ENCODE results near the gene GRIN2A. TPM values are rescaled to one million over a fixed set of nuclear protein-coding genes. Genes with fewer than 3 reads are reported as not detected.

The GRIN2A gene
- polyA plus RNA-seq, 1 donor (not counting 4 experiments of a cell fraction or from before 2014, with no cell fraction given), result 0.01 TPM

GRCh38 chr16:9864461-9864860 lies 317.8 kb downstream of the GRIN2A start:
- Histone ChIP-seq H4K20me1 (ENCODE audit: control insufficient read depth, extremely low read depth, insufficient read depth, low read length) (no peaks in the 10 kb centered on the region), H3K4me2 (ENCODE audit: control insufficient read depth, extremely low read depth, insufficient read depth, low read depth, low read length) (no peak overlapping the region), H2AFZ (ENCODE audit: control insufficient read depth, low read length) (no peak overlapping the region), H3K27ac (ENCODE audit: control insufficient read depth, insufficient read depth, low read length) (no peak overlapping the region), H3K4me1 (ENCODE audit: control insufficient read depth, extremely low read depth, insufficient read depth, low read length) (peaks cover 25% of the 10 kb centered on the region), H3K4me3 (ENCODE audit: control insufficient read depth in 2 of 3, extremely low read depth in 1 of 3, insufficient read depth in 2 of 3, low read depth in 1 of 3, low read length in 3 of 3) (no peak overlapping the region), H3K36me3 (ENCODE audit: control insufficient read depth in 2 of 2, extremely low read depth in 1 of 2, insufficient read depth in 2 of 2, low read length in 2 of 2) (no peaks in the 10 kb centered on the region), H3K9ac (ENCODE audit: control insufficient read depth, extremely low read depth, insufficient read depth, low read length) (no peak overlapping the region), H3K79me2 (ENCODE audit: control insufficient read depth, insufficient read depth, low read length) (no peaks in the 10 kb centered on the region), H3K9me3 (ENCODE audit: control insufficient read depth, low read depth, low read length) (no peaks in the 10 kb centered on the region), H3K27me3 (ENCODE audit: control insufficient read depth, extremely low read depth, insufficient read depth, low read length) (no peaks in the 10 kb centered on the region), H3K9me1 (ENCODE audit: control insufficient read depth, extremely low read depth, insufficient read depth, low read length) (no peaks in the 10 kb centered on the region)
- FAIRE-seq, result no peak
- DNase-seq (ENCODE audit: low read depth, low spot score), result no peak
- dilution Hi-C loops (cut with MboI; ENCODE audit: extremely low pct_ligation_motif_present, low sequenced_read_pairs), result no loop called here
- TF ChIP-seq EZH2 (IDR thresholded peaks at IDR 0.05; ENCODE audit: low read length), result no peak
- no peak for TF ChIP-seq CTCF (optimal IDR thresholded peaks at IDR 0.05 in 1 of 3, IDR thresholded peaks at IDR 0.05 in 1 of 3, conservative IDR thresholded peaks at IDR 0.05 in 1 of 3; ENCODE audit: extremely low read depth in 1 of 3, insufficient read depth in 2 of 3, low read length in 3 of 3)

GRCh38 chr16:9862327-9862726 lies 319.9 kb downstream of the GRIN2A start:
- no peaks in the 10 kb centered on the region for H3K79me2 ChIP-seq (ENCODE audit: control insufficient read depth, insufficient read depth, low read length)
- no peaks in the 10 kb centered on the region for H3K36me3 ChIP-seq (ENCODE audit: control insufficient read depth in 2 of 2, extremely low read depth in 1 of 2, insufficient read depth in 2 of 2, low read length in 2 of 2)
- no peak overlapping the region for H3K4me2 ChIP-seq (ENCODE audit: control insufficient read depth, extremely low read depth, insufficient read depth, low read depth, low read length)
- H3K9me3 ChIP-seq (ENCODE audit: control insufficient read depth, low read depth, low read length), result no peaks in the 10 kb centered on the region
- no peaks in the 10 kb centered on the region for H3K27me3 ChIP-seq (ENCODE audit: control insufficient read depth, extremely low read depth, insufficient read depth, low read length)
- no peaks in the 10 kb centered on the region for H3K9me1 ChIP-seq (ENCODE audit: control insufficient read depth, extremely low read depth, insufficient read depth, low read length)
- DNase-seq (ENCODE audit: low read depth, low spot score) (no peak), FAIRE-seq (no peak)
- H3K9ac ChIP-seq (ENCODE audit: control insufficient read depth, extremely low read depth, insufficient read depth, low read length), result no peak overlapping the region
- H3K27ac ChIP-seq (ENCODE audit: control insufficient read depth, insufficient read depth, low read length), result no peak overlapping the region
- H3K4me1 ChIP-seq (ENCODE audit: control insufficient read depth, extremely low read depth, insufficient read depth, low read length), result peaks cover 8% of the 10 kb centered on the region
- TF ChIP-seq EZH2 (IDR thresholded peaks at IDR 0.05; ENCODE audit: low read length), result no peak
- H4K20me1 ChIP-seq (ENCODE audit: control insufficient read depth, extremely low read depth, insufficient read depth, low read length), result no peaks in the 10 kb centered on the region
- dilution Hi-C loops (cut with MboI; ENCODE audit: extremely low pct_ligation_motif_present, low sequenced_read_pairs), result no loop called here
- H2AFZ ChIP-seq (ENCODE audit: control insufficient read depth, low read length), result no peak overlapping the region
- H3K4me3 ChIP-seq (ENCODE audit: control insufficient read depth in 2 of 3, extremely low read depth in 1 of 3, insufficient read depth in 2 of 3, low read depth in 1 of 3, low read length in 3 of 3), result no peak overlapping the region

- TF ChIP-seq EZH2 (IDR thresholded peaks at IDR 0.05; ENCODE audit: low read length) (no peak), CTCF (optimal IDR thresholded peaks at IDR 0.05 in 1 of 3, IDR thresholded peaks at IDR 0.05 in 1 of 3, conservative IDR thresholded peaks at IDR 0.05 in 1 of 3; ENCODE audit: extremely low read depth in 1 of 3, insufficient read depth in 2 of 3, low read length in 3 of 3) (no peak)
- no peaks in the 10 kb centered on the region for H4K20me1 ChIP-seq (ENCODE audit: control insufficient read depth, extremely low read depth, insufficient read depth, low read length)
- no peak for DNase-seq (ENCODE audit: low read depth, low spot score)
- H3K4me2 ChIP-seq (ENCODE audit: control insufficient read depth, extremely low read depth, insufficient read depth, low read depth, low read length), result no peak overlapping the region
- no peaks in the 10 kb centered on the region for H3K36me3 ChIP-seq (ENCODE audit: control insufficient read depth in 2 of 2, extremely low read depth in 1 of 2, insufficient read depth in 2 of 2, low read length in 2 of 2)
- H3K9me1 ChIP-seq (ENCODE audit: control insufficient read depth, extremely low read depth, insufficient read depth, low read length), result no peaks in the 10 kb centered on the region
- no peak overlapping the region for H2AFZ ChIP-seq (ENCODE audit: control insufficient read depth, low read length)
- H3K27ac ChIP-seq (ENCODE audit: control insufficient read depth, insufficient read depth, low read length), result no peak overlapping the region
- peaks cover 4% of the 10 kb centered on the region for H3K4me1 ChIP-seq (ENCODE audit: control insufficient read depth, extremely low read depth, insufficient read depth, low read length)
- dilution Hi-C loops (cut with MboI; ENCODE audit: extremely low pct_ligation_motif_present, low sequenced_read_pairs), result no loop called here
- FAIRE-seq, result no peak
- H3K79me2 ChIP-seq (ENCODE audit: control insufficient read depth, insufficient read depth, low read length), result no peaks in the 10 kb centered on the region
- H3K9me3 ChIP-seq (ENCODE audit: control insufficient read depth, low read depth, low read length), result no peaks in the 10 kb centered on the region
- no peak overlapping the region for H3K9ac ChIP-seq (ENCODE audit: control insufficient read depth, extremely low read depth, insufficient read depth, low read length)
- no peak overlapping the region for H3K4me3 ChIP-seq (ENCODE audit: control insufficient read depth in 2 of 3, extremely low read depth in 1 of 3, insufficient read depth in 2 of 3, low read depth in 1 of 3, low read length in 3 of 3)
- no peaks in the 10 kb centered on the region for H3K27me3 ChIP-seq (ENCODE audit: control insufficient read depth, extremely low read depth, insufficient read depth, low read length)
Measured at GRCh38 chr16:9860876-9861275, 321.4 kb downstream of the GRIN2A start.

Measured in keratinocyte (primary cell).